Activated CD4-positive, alpha-beta T cell treated with anti-CD3 and anti-CD28 coated beads, Interleukin-2, amount 10 ng/mL, durations not matched to agents 24 days and 14 days (primary cell): ENCODE results near the gene CRYGB. TPM values are rescaled to one million over a fixed set of nuclear protein-coding genes. Genes with fewer than 3 reads are reported as not detected.
"Not testable (repeated sequence)": the region's sequence is repeated elsewhere in the genome, so short reads cannot be mapped to it uniquely, and the experiment has no call there.

Experiments
- DNase-seq: peaks from one replicate; pipeline ENCODE4 v3.0.0; 2022
- H3K27ac Mint-ChIP-seq: one replicate; pipeline ENCODE4 v1.8.0; 2022; ENCODE audit warnings: mild to moderate bottlenecking, mixed read lengths
- H3K27me3 Mint-ChIP-seq: one replicate; pipeline ENCODE4 v1.8.0; 2022; ENCODE audit warnings: mixed read lengths
- H3K36me3 Mint-ChIP-seq: one replicate; pipeline ENCODE4 v1.8.0; 2022; ENCODE audit warnings: low read depth, mild to moderate bottlenecking, mixed read lengths
- H3K4me1 Mint-ChIP-seq: one replicate; pipeline ENCODE4 v1.8.0; 2021; ENCODE audit warnings: mixed read lengths
- H3K4me3 Mint-ChIP-seq: one replicate; pipeline ENCODE4 v1.8.0; 2022; ENCODE audit warnings: mild to moderate bottlenecking, moderate library complexity, mixed read lengths
- H3K9me3 Mint-ChIP-seq: one replicate; pipeline ENCODE4 v1.8.0; 2021; ENCODE audit warnings: mixed read lengths
- intact Hi-C: fragments of 100-400 bp; cut with micrococcal nuclease; formaldehyde crosslinking; loops from one replicate; pipeline ENCODE4 v1.15.1; 2023
- total RNA-seq: library from RNA; stranded (reverse); gene quantifications from 2 replicates; pipeline ENCODE4 v1.2.3, GENCODE V29; 2022

CRYGB gene
- total RNA-seq, 1 donor from 2014 or later: not detected

DNA sequence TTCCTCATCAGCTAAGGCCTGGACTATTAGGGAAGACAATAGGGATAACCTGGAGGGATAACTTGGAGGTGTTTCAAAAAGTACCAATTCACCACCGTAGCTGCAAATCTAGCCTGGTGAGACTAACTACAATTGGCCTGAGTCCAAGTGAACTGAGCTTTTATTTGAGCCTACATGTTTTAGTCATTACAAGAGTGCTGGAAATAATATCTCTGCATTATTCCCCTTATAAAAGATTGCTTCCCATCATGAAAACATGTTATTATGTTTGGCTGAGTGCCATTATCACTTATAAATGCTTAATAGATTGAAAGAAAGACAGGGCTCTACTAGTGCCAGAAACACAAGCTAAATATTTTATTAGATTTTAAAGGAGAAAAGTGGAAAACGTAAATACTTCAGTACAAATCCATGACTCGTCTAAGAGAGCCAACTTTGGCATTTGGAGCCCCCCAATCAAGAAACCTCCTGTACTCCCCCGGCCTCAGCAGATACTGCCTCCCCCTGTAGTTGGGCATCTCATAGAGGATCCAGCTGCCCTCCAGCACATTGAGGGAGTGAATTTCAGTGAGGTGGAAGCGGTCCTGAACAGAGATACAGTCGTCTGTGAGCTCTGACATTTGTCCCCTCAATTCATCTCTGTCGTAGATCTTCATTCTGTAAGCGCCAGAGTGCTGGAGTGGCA is 3.6 kb downstream of the CRYGB start:
- intact Hi-C loops: no loop called here

DNA sequence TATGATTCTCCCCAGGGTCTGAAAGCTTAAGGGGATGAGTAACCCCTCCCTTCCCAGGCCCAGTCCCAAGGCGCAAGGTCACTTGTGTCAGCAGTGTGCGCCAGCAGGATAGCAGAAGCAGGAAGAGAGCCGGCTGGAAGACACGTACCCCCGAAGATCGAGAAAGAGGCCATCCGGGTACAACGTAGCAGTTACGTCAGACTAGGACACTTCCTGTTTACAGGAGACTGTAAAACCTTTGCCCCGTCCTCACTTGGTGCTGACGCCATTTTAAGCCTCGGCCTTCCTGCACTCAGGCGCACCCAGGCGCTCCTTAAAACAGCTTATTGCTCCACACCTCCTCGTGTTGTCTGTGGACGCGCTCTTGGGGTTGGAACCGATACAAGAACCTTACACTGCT is 6.5 kb downstream of the CRYGB start:
- H3K4me1 Mint-ChIP-seq: peaks cover 6% of the 10 kb centered on the region
- no peaks in the 10 kb centered on the region for H3K36me3 Mint-ChIP-seq
- peaks cover 3% of the 10 kb centered on the region for H3K9me3 Mint-ChIP-seq
- intact Hi-C loops: no loop called here
- no peak overlapping the region for H3K4me3 Mint-ChIP-seq
- H3K27me3 Mint-ChIP-seq: no peaks in the 10 kb centered on the region
- DNase-seq: no peak
- no peak overlapping the region for H3K27ac Mint-ChIP-seq

More for the DNA sequence above, 3.6 kb downstream of the CRYGB start:
- Mint-ChIP-seq H3K27me3 (no peaks in the 10 kb centered on the region), H3K4me3 (no peak overlapping the region), H3K4me1 (no peaks in the 10 kb centered on the region), H3K36me3 (no peaks in the 10 kb centered on the region), H3K27ac (no peak overlapping the region), H3K9me3 (peaks cover 3% of the 10 kb centered on the region)
- DNase-seq: no peak

DNA sequence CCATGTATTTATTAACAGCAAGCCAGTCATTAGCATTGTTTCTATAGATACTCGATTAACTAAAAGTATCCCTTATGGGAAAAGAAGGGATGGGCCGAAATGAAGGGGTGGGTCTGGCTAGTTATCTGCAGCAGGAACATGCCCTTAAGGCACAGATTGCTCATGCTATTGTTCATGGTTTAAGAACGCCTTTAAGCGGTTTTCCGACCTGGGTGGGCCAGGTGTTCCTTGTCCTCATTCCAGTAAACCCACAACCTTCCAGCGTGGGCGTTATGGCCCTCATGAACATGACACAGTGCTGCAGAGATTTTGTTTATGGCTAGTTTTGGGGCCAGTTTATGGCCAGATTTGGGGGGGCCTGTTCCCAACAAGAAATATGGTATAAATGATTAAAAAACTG is 7.6 kb downstream of the CRYGB start:
- H3K4me1 Mint-ChIP-seq, intact Hi-C loops, H3K27ac Mint-ChIP-seq, H3K9me3 Mint-ChIP-seq, H3K36me3 Mint-ChIP-seq, H3K27me3 Mint-ChIP-seq, DNase-seq, H3K4me3 Mint-ChIP-seq: not testable (repeated sequence)

DNA sequence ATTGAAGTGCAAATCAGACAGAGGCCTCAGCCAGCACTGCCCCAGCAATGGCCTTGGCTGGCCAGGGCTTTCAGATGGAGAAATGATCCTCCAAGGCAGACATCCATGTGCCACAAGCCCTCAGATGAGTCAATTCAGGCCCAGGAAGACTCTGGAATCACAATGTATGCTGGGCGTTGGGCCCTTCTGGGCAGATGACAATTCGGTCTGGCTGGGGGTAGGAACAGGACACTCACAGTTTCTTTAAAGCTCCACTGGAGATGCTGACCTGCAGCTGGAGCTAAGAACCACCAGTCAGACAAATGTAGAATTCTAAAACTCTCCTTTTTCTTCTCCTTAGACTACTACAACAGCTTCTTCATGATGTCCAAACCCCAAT is 9.3 kb downstream of the CRYGB start:
- intact Hi-C loops: no loop called here
- peaks cover 3% of the 10 kb centered on the region for H3K9me3 Mint-ChIP-seq
- no peak overlapping the region for H3K4me3 Mint-ChIP-seq
- H3K27ac Mint-ChIP-seq: no peak overlapping the region
- H3K36me3 Mint-ChIP-seq: no peaks in the 10 kb centered on the region
- no peak for DNase-seq
- peaks cover 6% of the 10 kb centered on the region for H3K4me1 Mint-ChIP-seq
- peaks cover 2% of the 10 kb centered on the region for H3K27me3 Mint-ChIP-seq

DNA sequence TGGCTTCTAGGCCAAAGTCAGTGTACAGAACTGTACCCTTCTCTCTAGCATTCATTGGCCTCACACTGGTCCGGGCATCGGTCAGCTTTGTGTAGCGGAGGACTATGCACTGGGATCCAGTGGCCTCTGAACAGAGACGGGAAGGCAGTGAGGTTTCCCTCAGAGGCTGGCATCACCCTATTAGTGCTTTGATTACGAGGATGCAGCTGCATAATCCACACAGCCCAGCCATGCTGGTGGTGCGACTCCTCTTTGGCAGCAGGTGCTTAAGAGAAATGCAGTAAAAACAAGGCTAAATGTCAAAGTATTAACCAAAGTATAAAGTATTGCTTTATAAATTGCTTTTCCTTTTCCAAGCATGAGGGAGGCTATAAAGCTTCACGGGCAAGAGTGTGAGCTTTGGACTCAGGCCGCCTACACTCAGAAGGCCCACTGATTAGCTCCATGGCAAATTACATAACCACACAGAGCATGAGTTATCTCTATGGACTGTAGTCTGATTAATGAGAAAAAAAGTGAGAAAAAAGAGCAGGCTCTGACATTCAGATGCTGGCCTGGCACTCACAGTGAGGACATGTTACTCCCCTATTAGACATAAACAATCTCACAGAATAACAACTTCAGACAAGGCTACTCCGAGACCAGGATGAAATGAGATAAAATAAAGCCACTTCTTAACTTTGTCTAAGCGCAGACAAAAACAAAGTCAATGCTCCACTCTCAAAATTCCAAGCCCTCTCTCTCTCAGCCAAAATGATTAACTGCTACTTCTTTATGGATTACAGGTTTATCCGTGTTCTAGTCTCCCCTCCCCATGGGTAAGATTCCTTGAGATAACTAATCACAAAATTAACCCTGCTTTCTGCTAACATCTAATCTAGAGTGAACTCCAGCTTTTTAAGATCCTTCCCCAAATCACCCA is 9.9 kb downstream of the CRYGB start:
- H3K9me3 Mint-ChIP-seq: peaks cover 3% of the 10 kb centered on the region
- no peaks in the 10 kb centered on the region for H3K36me3 Mint-ChIP-seq
- intact Hi-C loops: no loop called here
- H3K27ac Mint-ChIP-seq: no peak overlapping the region
- H3K4me3 Mint-ChIP-seq: no peak overlapping the region
- no peak for DNase-seq
- peaks cover 6% of the 10 kb centered on the region for H3K4me1 Mint-ChIP-seq
- H3K27me3 Mint-ChIP-seq: peaks cover 2% of the 10 kb centered on the region

DNA sequence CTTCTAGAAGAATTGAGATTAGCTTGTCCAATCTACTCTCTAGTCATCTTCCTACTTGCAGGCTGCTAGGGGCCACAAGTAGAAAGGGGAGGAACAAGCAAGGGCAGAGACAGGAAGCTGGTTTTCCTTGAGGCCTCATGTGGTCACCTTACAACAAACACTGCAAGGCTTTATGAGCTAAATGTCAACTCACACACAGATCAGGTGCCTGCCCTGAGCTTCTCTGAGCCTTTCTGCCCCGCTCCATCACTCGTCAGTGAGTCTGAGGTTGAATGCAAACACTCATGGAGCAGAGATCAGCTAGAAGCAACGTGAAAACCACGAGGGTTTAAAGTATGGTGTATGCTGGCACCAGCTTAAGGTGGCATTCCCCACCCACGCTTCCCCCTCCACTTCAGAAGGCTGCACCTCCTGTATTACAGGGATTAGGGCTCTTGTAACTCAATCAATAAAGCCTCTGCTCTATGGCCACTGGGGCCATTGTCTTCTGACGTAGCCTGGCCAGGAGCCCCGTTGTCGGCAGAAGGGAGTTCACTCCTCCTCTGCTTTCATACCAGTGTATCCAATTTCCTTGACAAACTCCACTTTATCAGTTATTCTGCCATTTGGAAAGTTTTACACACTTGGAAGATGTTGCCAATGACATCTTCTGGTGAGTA is 10.9 kb downstream of the CRYGB start:
- DNase-seq: peak; percentile 66
- no peaks in the 10 kb centered on the region for H3K36me3 Mint-ChIP-seq
- H3K9me3 Mint-ChIP-seq: peaks cover 3% of the 10 kb centered on the region
- H3K27ac Mint-ChIP-seq: peak overlapping the region; percentile 11
- no peak overlapping the region for H3K4me3 Mint-ChIP-seq
- intact Hi-C loops: no loop called here
- H3K4me1 Mint-ChIP-seq: peaks cover 6% of the 10 kb centered on the region
- H3K27me3 Mint-ChIP-seq: peaks cover 2% of the 10 kb centered on the region

DNA sequence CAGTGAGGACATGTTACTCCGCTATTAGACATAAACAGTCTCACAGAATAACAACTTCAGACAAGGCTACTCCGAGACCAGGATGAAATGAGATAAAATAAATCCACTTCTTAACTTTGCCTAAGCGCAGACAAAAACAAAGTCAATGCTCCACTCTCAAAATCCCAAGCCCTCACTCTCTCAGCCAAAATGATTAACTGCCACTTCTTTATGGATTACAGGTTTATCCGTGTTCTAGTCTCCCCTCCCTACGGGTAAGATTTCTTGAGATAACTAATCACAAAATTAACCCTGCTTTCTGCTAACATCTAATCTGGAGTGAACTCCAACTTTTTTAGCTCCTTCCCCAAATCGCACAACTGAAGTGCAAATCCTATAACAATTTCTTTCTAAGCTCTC is 15.2 kb downstream of the CRYGB start:
- intact Hi-C loops: no loop called here
- H3K4me1 Mint-ChIP-seq: peaks cover 6% of the 10 kb centered on the region
- H3K27me3 Mint-ChIP-seq: peaks cover 16% of the 10 kb centered on the region
- no peaks in the 10 kb centered on the region for H3K36me3 Mint-ChIP-seq
- no peaks in the 10 kb centered on the region for H3K9me3 Mint-ChIP-seq
- no peak overlapping the region for H3K4me3 Mint-ChIP-seq
- H3K27ac Mint-ChIP-seq: no peak overlapping the region
- no peak for DNase-seq

DNA sequence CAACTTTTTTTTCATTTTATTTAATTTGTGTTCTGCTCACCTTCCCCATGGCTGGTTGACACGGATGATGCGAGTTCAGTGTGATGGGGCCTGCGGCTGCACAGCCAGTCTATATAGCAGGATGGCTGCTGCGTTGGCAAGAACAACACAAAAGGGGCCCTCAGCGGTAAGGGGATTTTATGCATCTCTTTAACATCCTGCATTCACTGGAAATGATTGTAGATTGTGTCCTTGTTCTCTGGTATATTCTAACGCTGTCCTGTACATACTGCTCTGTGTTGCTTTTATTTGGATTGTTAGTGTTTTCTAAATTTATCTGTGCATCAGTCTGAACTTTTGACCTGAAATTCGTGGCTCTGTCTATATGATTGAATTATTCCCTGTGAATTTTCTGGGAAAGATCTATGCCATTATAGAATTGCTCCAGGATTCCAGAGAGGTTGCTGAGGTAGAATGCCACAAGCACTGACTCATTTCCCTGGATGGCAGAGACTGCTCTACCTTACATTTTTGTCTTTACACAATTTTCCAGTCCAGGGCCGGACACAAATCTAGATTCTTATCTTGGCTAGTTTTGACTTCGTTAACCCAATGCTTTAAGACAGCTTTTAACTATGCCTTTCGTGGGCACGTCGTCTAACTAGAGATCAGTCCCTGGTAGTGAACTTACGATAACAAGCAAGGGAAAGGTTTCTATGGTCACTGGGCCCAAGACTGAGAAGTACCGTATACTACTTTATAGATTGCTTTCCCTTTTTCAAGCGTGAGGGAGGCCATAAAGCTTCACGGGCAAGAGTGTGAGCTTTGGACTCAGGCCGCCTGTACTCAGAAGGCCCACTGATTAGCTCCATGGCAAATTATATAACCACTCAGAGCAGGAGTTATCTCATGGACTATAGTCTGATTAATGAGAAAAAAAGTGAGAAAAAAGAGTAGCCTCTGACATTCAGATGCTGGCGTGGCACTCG is 15.9 kb downstream of the CRYGB start, which contains the start of gene CRYGC:
TSS of gene CRYGC (minus strand) at position 85 of the 968 bp plus-strand sequence. CDS start at position 49, 36 bp downstream.
- Mint-ChIP-seq H3K27ac (no peak within 1 kb of the TSS), H3K4me1 (peaks cover 3% of the 10 kb centered on the region), H3K27me3 (peaks cover 22% of the 10 kb centered on the region), H3K9me3 (no peaks in the 10 kb centered on the region), H3K4me3 (no peak within 1 kb of the TSS), H3K36me3 (no peaks in the 10 kb centered on the region)
- no peak for DNase-seq
- intact Hi-C loops: no loop called here

DNA sequence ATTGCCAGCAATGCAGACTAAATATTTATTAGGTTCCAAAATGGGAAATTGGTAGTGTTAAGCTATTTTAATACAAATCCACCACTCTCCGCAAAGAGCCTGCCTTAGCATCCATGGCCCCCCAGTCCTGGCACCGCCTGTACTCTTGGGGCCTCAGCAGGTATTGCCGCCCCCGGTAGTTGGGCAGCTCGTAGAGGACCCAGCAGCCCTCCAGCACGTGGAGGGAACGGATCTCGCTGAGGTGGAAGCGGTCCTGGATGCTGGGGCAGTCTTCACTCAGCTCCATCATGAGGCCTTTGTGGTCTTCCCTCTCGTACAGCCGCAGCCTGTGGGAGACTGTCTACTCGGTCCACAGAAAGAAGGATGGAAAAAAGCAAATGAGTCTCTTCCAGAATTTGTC is 17.8 kb downstream of the CRYGB start:
- Mint-ChIP-seq H3K36me3 (no peaks in the 10 kb centered on the region), H3K4me1 (peaks cover 2% of the 10 kb centered on the region), H3K27me3 (peaks cover 35% of the 10 kb centered on the region), H3K9me3 (no peaks in the 10 kb centered on the region), H3K27ac (no peak overlapping the region), H3K4me3 (no peak overlapping the region)
- no peak for DNase-seq
- intact Hi-C loops: no loop called here

DNA sequence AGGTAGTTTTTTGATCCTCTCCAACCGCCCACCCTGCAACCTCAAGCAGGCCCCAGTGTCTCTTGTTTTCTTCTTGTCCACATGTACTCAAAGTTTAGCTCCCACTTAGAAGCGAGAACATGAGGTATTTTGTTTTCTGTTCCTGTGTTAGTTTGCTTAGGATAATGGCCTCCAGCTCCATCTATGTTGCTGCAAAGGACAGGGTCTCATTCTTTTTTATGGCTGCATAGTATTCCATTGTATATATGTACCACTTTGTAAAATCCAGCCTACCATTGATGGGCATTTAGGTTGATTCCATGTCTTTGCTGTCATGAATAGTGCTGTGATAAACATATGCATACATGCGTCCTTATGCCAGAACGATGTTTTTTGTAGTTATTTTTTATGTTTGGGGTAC is 18.9 kb downstream of the CRYGB start:
- intact Hi-C loops: no loop called here
- Mint-ChIP-seq H3K27ac (no peak overlapping the region), H3K4me3 (no peak overlapping the region), H3K4me1 (peaks cover 2% of the 10 kb centered on the region), H3K27me3 (peaks cover 33% of the 10 kb centered on the region), H3K36me3 (no peaks in the 10 kb centered on the region), H3K9me3 (no peaks in the 10 kb centered on the region)
- DNase-seq: no peak

DNA sequence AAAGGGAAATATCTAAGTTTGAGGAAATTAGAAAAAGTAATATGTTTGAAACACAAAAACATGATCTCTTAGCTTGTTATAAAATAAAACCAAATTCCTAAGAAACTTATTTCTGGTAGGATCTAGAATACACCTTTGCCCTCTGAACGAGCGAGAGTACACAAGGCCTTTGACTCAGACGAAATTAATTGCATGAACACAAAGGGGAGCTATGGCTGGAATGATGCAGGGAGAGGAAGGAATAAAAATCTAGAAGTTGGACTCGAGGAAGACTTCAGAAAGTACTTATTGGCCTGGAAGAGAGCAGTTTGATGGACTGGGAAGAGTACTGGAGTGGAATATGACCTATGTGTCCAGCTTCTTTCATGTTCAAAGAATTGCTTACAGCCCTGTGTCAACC is 20.7 kb downstream of the CRYGB start:
- DNase-seq: no peak
- Mint-ChIP-seq H3K27ac (no peak overlapping the region), H3K9me3 (no peaks in the 10 kb centered on the region), H3K4me1 (peaks cover 2% of the 10 kb centered on the region), H3K36me3 (no peaks in the 10 kb centered on the region), H3K4me3 (no peak overlapping the region), H3K27me3 (peaks cover 41% of the 10 kb centered on the region)
- intact Hi-C loops: no loop called here

DNA sequence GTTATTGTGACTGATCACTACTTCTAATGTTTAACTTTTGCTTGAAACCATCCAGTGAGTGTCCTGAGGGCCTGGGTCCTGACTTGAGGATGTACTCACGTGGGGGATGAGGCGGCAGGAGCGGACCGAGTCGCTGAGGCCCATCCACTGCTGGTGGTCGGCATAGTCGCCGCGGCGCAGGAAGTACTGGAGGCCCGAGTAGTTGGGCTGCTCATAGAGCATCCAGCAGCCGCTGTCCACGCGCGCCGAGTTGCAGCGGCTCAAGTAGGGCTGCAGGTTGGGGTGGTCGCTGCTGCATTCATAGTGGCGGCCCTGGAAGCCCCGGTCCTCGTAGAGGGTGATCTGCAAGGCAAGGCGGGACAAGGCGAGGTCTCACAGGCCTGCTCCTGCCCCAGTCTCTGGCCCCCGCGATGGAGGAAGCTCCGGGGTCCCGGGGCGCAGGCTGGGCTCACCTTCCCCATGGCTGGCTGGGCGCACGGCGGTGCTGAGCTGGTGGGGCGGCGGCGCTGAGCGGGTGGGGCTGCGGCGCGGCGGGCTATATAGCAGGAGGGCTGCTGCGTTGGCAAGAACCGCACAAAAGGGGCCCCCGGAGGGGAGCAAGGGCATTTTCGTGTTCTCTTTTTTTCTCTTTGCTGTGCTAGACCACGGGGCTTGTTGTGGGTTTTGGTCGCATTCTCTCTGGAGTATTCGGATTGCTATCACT is 21.8 kb downstream of the CRYGB start, which contains the start of gene CRYGD:
TSS of gene CRYGD (minus strand) at position 512 of the 703 bp plus-strand sequence. CDS start at position 461, 51 bp downstream.
- DNase-seq, H3K27ac Mint-ChIP-seq, H3K9me3 Mint-ChIP-seq, H3K36me3 Mint-ChIP-seq, H3K4me1 Mint-ChIP-seq, intact Hi-C loops, H3K4me3 Mint-ChIP-seq: not testable (repeated sequence)
- H3K27me3 Mint-ChIP-seq: peaks cover 44% of the 10 kb centered on the region
